OCI-M2 (cell line): Measurements from ENCODE around the gene METTL22.

Experiments
- DNase-seq: peaks from one replicate; lab custom pipeline; 2025; ENCODE audit not compliant: unreplicated experiment; lab: John Stamatoyannopoulos, UW

METTL22 gene

DNA sequence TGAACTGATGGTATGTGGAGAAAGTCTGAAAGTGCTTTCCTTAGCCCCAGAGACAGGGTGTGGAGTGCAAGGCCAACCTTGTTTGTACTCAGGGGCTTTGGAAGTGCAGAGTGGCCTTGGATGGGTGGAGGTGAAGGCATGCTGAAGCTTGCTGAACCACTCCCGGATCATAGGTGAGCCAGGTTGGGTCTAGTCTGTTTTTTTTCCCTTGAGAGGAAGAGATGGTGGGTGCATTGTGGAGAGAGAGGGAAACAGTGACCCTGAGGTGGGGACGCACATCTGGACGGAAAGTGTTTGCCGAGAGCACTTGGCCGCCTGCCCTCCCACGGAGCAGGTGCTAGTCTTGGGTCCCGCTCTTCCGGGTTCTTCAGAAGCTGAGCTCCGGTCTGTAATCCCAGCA is 65.4 kb downstream of the METTL22 start:
- no peak for DNase-seq

DNA sequence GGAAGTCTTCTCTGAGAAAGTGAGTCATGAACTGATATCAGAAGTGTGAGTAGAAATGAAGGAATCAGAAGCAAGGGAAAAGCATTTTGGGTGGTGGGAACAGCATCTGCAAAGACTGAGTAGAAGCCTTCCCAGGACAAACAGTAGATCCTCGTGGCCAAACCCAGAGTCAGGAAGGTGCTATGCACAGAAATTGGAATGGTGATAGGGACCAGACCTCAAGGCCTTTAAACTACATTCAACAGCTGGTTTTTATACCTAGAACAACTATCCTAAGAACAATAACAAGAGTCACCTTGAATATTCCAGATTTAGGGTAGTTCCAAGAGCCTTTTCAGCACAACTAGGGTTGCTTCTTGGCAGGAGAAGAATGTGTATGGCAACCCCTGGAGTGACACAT is 68.2 kb downstream of the METTL22 start:
- DNase-seq, result no peak

DNA sequence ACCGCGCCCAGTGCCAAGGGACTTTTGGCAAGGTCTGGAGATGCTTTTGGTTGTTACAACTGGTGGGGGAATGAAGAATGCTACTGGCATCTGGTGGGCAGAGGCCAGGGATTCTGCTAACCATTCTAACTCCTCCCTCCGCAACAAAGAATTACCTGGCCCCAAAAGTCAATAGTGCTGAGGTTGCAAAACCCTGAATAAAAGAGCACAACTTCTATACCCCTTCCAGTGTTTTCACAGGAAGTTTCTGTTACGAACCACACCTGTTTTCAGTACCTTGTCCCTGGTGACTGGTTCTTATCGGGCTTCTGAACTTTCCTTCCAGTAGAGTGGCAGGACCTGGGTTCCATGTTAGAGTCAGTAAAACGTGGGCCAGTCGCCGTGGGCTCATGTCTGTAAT is 70.2 kb downstream of the METTL22 start:
- no peak for DNase-seq

DNA sequence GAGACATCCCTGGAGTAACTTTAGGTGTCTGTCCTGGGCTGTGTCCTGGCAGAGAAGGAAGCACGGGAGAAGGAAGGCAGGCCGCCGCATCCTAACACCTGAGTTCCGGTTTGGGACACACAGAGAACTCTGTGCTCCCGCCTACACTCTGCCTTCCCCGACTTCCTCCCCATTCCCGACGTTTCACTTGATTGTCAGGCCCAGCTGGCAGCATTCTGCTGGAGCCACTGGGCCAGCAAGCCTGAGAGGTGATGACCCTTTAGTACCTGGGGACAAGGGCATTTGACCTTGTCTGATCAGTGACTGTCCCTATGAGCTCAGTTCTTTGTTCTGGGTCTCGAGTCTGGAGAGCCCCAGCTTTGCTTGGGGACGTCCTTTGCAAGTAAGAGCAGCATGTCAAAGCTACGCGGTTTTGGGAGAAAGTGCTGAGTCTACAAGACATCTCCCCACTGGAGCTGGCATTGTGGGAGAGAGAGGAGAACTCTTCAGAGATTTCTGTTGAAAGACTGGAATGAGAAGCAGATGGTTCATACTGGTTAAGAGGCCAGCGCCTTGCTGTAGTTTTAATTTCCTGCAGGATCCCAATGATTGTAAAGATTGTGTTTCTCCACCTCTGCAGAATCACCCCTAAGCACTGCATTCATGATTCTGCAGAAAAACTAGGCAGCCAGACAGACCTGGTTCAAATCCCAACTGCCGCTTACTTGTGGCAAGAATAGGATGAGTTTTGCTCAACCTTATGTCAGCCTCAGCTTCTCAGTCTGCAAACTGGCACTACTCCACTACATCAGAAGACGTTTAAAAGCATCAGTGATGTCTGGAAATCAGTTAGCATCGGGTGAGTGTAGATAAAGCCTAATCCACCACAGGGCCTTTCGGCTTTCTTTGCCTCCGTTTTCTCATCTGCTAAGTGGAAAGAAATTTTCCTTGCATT is 73.6 kb downstream of the METTL22 start:
- no peak for DNase-seq

DNA sequence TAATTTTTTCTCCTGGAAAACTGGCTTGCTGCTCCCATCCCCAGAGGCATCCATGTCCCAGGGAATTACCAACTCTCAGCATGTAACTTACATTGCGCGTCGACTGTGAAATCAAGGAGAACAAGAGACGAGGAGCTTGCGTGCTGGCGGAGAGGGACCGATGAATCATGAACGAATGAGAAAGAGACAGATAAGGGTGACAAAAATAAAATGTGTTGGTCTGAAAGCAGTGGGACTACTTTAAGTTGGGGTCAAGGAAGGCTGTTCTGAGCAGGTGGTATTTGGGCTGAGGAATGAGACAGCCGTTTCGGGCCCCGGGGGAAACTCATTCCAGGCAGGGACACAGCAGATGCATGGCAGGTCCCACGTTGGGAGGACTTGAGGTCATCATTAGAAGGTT is 75.4 kb downstream of the METTL22 start:
- no peak for DNase-seq

DNA sequence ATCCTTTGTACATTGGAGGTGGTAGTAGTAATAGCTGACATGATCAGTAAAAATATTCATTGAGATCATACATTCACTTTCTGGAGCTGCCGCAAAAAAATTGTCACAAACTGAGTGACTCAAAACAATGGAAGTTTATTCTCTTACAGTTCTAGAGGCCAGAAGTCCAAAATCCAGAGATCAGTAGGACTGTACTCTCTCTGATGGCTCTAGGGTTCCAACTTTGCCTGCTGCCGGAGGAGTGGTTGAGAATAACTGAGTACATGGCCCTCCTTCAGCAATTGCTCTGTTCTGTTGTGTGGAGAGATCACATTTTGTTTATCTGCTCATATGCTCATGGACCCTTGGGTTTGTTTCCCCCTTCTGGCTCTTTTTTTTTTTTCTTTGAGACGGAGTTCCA is 76.5 kb downstream of the METTL22 start:
- no peak for DNase-seq
